SK-N-SH treated with all-trans-retinoic acid at 6 μM for 48 hours (cell line): ENCODE measurements around the gene LAMA3.

Source experiments
- ATAC-seq: fragments of 200-7000 bp; cut with Tn5 transposase; 3 replicates; pipeline ENCODE4 v1.9.1; 2020; ENCODE audit warnings: mild to moderate bottlenecking, moderate library complexity
- ARNTL ChIP-seq: fragments of 450-650 bp; formaldehyde crosslinking; IDR thresholded peaks from 2 replicates; pipeline ENCODE4 v1.5.0; 2020; ENCODE audit warnings: low read depth, mild to moderate bottlenecking, moderate library complexity, borderline replicate concordance
- BACH2 ChIP-seq: fragments of 250-450 bp; sonication (Bioruptor Pico); IDR thresholded peaks from 2 replicates; pipeline ENCODE4 v1.9.0; 2021; ENCODE audit warnings: mild to moderate bottlenecking, borderline replicate concordance
- CSDC2 ChIP-seq: fragments of 250-450 bp; sonication (Bioruptor Pico); IDR thresholded peaks from 2 replicates; pipeline ENCODE4 v1.5.0; 2020; ENCODE audit warnings: mild to moderate bottlenecking, moderate library complexity
- ESRRG ChIP-seq: fragments of 250-450 bp; sonication (Bioruptor Pico); IDR thresholded peaks from 2 replicates; pipeline ENCODE4 v1.6.1; 2021; ENCODE audit warnings: mild to moderate bottlenecking
- GLIS3 ChIP-seq: fragments of 250-450 bp; sonication (Bioruptor Pico); IDR thresholded peaks from 2 replicates; pipeline ENCODE4 v1.5.0; 2020; ENCODE audit warnings: mild to moderate bottlenecking, moderate library complexity
- ISL1 ChIP-seq: fragments of 250-450 bp; sonication (Bioruptor Pico); IDR thresholded peaks from 2 replicates; pipeline ENCODE4 v2.1.2; 2022; ENCODE audit warnings: mild to moderate bottlenecking, moderate library complexity
- OSR1 ChIP-seq: fragments of 250-450 bp; sonication (Bioruptor Pico); IDR thresholded peaks from 2 replicates; pipeline ENCODE4 v1.8.0; 2022; ENCODE audit warnings: moderate library complexity, mild to moderate bottlenecking, inconsistent platforms
- PPARA ChIP-seq: fragments of 250-450 bp; sonication (Bioruptor Pico); IDR thresholded peaks from 2 replicates; pipeline ENCODE4 v1.5.0; 2020; ENCODE audit warnings: mild to moderate bottlenecking, borderline replicate concordance
- RARB ChIP-seq: fragments of 250-450 bp; sonication (Bioruptor Pico); IDR thresholded peaks from 2 replicates; pipeline ENCODE4 v1.8.0; 2021; ENCODE audit warnings: mild to moderate bottlenecking, moderate library complexity
- SNAI2 ChIP-seq: fragments of 250-450 bp; sonication (Bioruptor Pico); IDR thresholded peaks from 2 replicates; pipeline ENCODE4 v1.5.0; 2020; ENCODE audit warnings: mild to moderate bottlenecking, moderate library complexity
- TCF4 ChIP-seq: fragments of 250-450 bp; sonication (Bioruptor Pico); IDR thresholded peaks from 2 replicates; pipeline ENCODE4 v1.8.0; 2021; ENCODE audit warnings: mild to moderate bottlenecking, moderate library complexity, borderline replicate concordance
- TOX ChIP-seq: fragments of 250-450 bp; sonication (Bioruptor Pico); IDR thresholded peaks from 2 replicates; pipeline ENCODE4 v1.8.0; 2021; ENCODE audit warnings: mild to moderate bottlenecking, moderate library complexity, borderline replicate concordance
- ZC3H10 ChIP-seq: fragments of 250-450 bp; sonication (Bioruptor Pico); IDR thresholded peaks from 2 replicates; pipeline ENCODE4 v1.5.1; 2021; ENCODE audit warnings: mild to moderate bottlenecking, moderate library complexity
- ZFP3 ChIP-seq: fragments of 250-450 bp; sonication (Bioruptor Pico); IDR thresholded peaks from 2 replicates; pipeline ENCODE4 v1.5.0; 2020; ENCODE audit warnings: mild to moderate bottlenecking, moderate library complexity
- ZFP30 ChIP-seq: fragments of 450-650 bp; formaldehyde crosslinking; IDR thresholded peaks from 2 replicates; pipeline ENCODE4 v1.5.0; 2022; ENCODE audit warnings: mild to moderate bottlenecking, moderate library complexity
- ZNF565 ChIP-seq: fragments of 450-650 bp; formaldehyde crosslinking; conservative IDR thresholded peaks from 2 replicates; pipeline ENCODE4 v1.5.0; 2020; ENCODE audit warnings: low read depth, mild to moderate bottlenecking, moderate library complexity
- ZNF70 ChIP-seq: fragments of 450-650 bp; formaldehyde crosslinking; IDR thresholded peaks from 2 replicates; pipeline ENCODE4 v1.5.0; 2020; ENCODE audit warnings: mild to moderate bottlenecking, moderate library complexity
- ZNF8 ChIP-seq: fragments of 450-650 bp; formaldehyde crosslinking; IDR thresholded peaks from 2 replicates; pipeline ENCODE4 v1.5.0; 2020; ENCODE audit warnings: mild to moderate bottlenecking, moderate library complexity
- TF ChIP-seq, protein P1 (sequence below): fragments of 250-450 bp; sonication (Bioruptor Pico); IDR thresholded peaks from 2 replicates; pipeline ENCODE4 v1.5.0; 2020; ENCODE audit warnings: mild to moderate bottlenecking, moderate library complexity
- TF ChIP-seq, protein P2 (sequence below): fragments of 250-450 bp; sonication (Bioruptor Pico); IDR thresholded peaks from 2 replicates; pipeline ENCODE4 v1.8.0; 2021; ENCODE audit warnings: low read depth, mild to moderate bottlenecking, moderate library complexity, borderline replicate concordance
- TF ChIP-seq, protein P3 (sequence below): fragments of 250-450 bp; sonication (Bioruptor Pico); IDR thresholded peaks from 2 replicates; pipeline ENCODE4 v1.5.1; 2021; ENCODE audit warnings: mild to moderate bottlenecking, moderate library complexity
- TF ChIP-seq, protein P4 (sequence below): fragments of 250-450 bp; sonication (Bioruptor Pico); IDR thresholded peaks from 2 replicates; pipeline ENCODE4 v1.5.1; 2020; ENCODE audit warnings: low read depth, mild to moderate bottlenecking, moderate library complexity
- TF ChIP-seq, protein P5 (sequence below): fragments of 250-450 bp; sonication (Bioruptor Pico); IDR thresholded peaks from 2 replicates; pipeline ENCODE4 v1.8.0; 2020; ENCODE audit warnings: mild to moderate bottlenecking, moderate library complexity, borderline replicate concordance

LAMA3 gene

GRCh38 chr18:23945416-23946079, 256.3 kb downstream of the LAMA3 start:
- ATAC-seq: no peak
- TF ChIP-seq ZNF565 (CRISPR knock-in tag) (no peak), BACH2 (no peak), RARB (no peak), ZFP3 (CRISPR knock-in tag) (no peak), ZNF8 (CRISPR knock-in tag) (no peak), ZC3H10 (CRISPR knock-in tag) (no peak), ESRRG (CRISPR knock-in tag) (no peak), ISL1 (no peak), TCF4 (CRISPR knock-in tag) (no peak), GLIS3 (CRISPR knock-in tag) (no peak), ZNF70 (no peak), PPARA (CRISPR knock-in tag) (no peak), ARNTL (CRISPR knock-in tag) (no peak), CSDC2 (CRISPR knock-in tag) (no peak), ZFP30 (CRISPR knock-in tag) (no peak)
- TF ChIP-seq, protein P1, sequence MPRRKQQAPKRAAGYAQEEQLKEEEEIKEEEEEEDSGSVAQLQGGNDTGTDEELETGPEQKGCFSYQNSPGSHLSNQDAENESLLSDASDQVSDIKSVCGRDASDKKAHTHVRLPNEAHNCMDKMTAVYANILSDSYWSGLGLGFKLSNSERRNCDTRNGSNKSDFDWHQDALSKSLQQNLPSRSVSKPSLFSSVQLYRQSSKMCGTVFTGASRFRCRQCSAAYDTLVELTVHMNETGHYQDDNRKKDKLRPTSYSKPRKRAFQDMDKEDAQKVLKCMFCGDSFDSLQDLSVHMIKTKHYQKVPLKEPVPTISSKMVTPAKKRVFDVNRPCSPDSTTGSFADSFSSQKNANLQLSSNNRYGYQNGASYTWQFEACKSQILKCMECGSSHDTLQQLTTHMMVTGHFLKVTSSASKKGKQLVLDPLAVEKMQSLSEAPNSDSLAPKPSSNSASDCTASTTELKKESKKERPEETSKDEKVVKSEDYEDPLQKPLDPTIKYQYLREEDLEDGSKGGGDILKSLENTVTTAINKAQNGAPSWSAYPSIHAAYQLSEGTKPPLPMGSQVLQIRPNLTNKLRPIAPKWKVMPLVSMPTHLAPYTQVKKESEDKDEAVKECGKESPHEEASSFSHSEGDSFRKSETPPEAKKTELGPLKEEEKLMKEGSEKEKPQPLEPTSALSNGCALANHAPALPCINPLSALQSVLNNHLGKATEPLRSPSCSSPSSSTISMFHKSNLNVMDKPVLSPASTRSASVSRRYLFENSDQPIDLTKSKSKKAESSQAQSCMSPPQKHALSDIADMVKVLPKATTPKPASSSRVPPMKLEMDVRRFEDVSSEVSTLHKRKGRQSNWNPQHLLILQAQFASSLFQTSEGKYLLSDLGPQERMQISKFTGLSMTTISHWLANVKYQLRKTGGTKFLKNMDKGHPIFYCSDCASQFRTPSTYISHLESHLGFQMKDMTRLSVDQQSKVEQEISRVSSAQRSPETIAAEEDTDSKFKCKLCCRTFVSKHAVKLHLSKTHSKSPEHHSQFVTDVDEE (CRISPR knock-in tag): no peak
- TF ChIP-seq, protein P2, sequence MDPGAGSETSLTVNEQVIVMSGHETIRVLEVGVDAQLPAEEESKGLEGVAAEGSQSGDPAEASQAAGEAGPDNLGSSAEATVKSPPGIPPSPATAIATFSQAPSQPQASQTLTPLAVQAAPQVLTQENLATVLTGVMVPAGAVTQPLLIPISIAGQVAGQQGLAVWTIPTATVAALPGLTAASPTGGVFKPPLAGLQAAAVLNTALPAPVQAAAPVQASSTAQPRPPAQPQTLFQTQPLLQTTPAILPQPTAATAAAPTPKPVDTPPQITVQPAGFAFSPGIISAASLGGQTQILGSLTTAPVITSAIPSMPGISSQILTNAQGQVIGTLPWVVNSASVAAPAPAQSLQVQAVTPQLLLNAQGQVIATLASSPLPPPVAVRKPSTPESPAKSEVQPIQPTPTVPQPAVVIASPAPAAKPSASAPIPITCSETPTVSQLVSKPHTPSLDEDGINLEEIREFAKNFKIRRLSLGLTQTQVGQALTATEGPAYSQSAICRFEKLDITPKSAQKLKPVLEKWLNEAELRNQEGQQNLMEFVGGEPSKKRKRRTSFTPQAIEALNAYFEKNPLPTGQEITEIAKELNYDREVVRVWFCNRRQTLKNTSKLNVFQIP: no peak
- TF ChIP-seq, protein P3, sequence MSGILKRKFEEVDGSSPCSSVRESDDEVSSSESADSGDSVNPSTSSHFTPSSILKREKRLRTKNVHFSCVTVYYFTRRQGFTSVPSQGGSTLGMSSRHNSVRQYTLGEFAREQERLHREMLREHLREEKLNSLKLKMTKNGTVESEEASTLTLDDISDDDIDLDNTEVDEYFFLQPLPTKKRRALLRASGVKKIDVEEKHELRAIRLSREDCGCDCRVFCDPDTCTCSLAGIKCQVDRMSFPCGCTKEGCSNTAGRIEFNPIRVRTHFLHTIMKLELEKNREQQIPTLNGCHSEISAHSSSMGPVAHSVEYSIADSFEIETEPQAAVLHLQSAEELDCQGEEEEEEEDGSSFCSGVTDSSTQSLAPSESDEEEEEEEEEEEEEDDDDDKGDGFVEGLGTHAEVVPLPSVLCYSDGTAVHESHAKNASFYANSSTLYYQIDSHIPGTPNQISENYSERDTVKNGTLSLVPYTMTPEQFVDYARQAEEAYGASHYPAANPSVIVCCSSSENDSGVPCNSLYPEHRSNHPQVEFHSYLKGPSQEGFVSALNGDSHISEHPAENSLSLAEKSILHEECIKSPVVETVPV: no peak
- TF ChIP-seq, protein P4, sequence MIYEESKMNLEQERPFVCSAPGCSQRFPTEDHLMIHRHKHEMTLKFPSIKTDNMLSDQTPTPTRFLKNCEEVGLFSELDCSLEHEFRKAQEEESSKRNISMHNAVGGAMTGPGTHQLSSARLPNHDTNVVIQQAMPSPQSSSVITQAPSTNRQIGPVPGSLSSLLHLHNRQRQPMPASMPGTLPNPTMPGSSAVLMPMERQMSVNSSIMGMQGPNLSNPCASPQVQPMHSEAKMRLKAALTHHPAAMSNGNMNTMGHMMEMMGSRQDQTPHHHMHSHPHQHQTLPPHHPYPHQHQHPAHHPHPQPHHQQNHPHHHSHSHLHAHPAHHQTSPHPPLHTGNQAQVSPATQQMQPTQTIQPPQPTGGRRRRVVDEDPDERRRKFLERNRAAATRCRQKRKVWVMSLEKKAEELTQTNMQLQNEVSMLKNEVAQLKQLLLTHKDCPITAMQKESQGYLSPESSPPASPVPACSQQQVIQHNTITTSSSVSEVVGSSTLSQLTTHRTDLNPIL (CRISPR knock-in tag): no peak

DNA sequence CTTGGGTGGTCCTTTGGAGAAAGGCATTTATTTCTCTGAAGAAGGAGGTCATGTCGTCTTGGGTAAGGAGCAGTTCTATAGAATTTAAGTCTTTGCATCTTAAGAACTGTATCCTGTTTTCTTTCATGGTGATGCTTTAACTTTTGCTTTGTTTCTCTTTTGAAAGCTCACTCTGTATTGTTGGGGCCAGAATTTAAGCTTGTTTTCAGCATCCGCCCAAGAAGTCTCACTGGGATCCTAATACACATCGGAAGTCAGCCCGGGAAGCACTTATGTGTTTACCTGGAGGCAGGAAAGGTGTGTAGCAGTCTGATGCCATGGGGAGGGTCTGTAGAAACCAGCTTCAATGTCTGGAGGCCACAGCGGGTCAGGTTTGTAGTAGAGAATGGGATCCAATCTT, 260.6 kb downstream of the LAMA3 start:
- TF ChIP-seq ZC3H10 (CRISPR knock-in tag) (no peak), GLIS3 (CRISPR knock-in tag) (no peak), ZNF565 (CRISPR knock-in tag) (no peak), BACH2 (no peak), OSR1 (CRISPR knock-in tag) (no peak)
- TF ChIP-seq, protein P1 (CRISPR knock-in tag): no peak

GRCh38 chr18:23950644-23951043, 261.4 kb downstream of the LAMA3 start:
- no peak for ATAC-seq
- TF ChIP-seq ESRRG (CRISPR knock-in tag) (no peak), PPARA (CRISPR knock-in tag) (no peak), SNAI2 (CRISPR knock-in tag) (no peak), ZC3H10 (CRISPR knock-in tag) (no peak), ISL1 (no peak), RARB (no peak), TOX (no peak)
- TF ChIP-seq, protein P5, sequence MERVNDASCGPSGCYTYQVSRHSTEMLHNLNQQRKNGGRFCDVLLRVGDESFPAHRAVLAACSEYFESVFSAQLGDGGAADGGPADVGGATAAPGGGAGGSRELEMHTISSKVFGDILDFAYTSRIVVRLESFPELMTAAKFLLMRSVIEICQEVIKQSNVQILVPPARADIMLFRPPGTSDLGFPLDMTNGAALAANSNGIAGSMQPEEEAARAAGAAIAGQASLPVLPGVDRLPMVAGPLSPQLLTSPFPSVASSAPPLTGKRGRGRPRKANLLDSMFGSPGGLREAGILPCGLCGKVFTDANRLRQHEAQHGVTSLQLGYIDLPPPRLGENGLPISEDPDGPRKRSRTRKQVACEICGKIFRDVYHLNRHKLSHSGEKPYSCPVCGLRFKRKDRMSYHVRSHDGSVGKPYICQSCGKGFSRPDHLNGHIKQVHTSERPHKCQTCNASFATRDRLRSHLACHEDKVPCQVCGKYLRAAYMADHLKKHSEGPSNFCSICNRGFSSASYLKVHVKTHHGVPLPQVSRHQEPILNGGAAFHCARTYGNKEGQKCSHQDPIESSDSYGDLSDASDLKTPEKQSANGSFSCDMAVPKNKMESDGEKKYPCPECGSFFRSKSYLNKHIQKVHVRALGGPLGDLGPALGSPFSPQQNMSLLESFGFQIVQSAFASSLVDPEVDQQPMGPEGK (CRISPR knock-in tag): no peak
- TF ChIP-seq, protein P2: no peak
- TF ChIP-seq, protein P3: no peak

More for the DNA sequence above, 260.6 kb downstream of the LAMA3 start:
- ATAC-seq: no peak
